HepG2 (cell line): ENCODE data around the gene CSN3. TPM values are rescaled to one million over a fixed set of nuclear protein-coding genes. Genes with fewer than 3 reads are reported as not detected.
"Not testable (repeated sequence)": the region's sequence is repeated elsewhere in the genome, so short reads cannot be mapped to it uniquely, and the experiment has no call there.

Experiments used
- ATAC-seq: fragments of 200-7000 bp; cut with Tn5 transposase; 3 replicates; pipeline ENCODE4 v1.9.1; 2020; ENCODE audit warnings: mild to moderate bottlenecking, moderate library complexity
- BruUV-seq: library from RNA; stranded (reverse); fragments of 400-500 nt; replicated peaks from 2 replicates; lab custom pipeline; 2021; lab: Mats Ljungman, UMichigan
- CTCF ChIA-PET: fragments of 300-600 bp; formaldehyde crosslinking; extraction: SDS; loops from one replicate; lab custom pipeline; 2021; ENCODE audit warnings: low total read pairs, inconsistent platforms, low intra/inter-chr PET ratio; lab: Yijun Ruan, JAX
- POLR2A ChIA-PET: fragments of 350-600 bp; sonication (Branson Sonifier 250); formaldehyde crosslinking; loops from one replicate; lab custom pipeline; 2020; ENCODE audit warnings: antibody characterized with exemption, inconsistent platforms; lab: Yijun Ruan, JAX
- DNase-seq: peaks from one replicate; pipeline ENCODE4 v3.0.0-alpha.2; 2015; ENCODE audit warnings: low spot score
- FAIRE-seq: peaks from 3 replicates; lab custom pipeline; 2011; peaks lifted over from hg19 to GRCh38; lab: Jason Lieb, UNC
- H2AFZ ChIP-seq: one replicate; pipeline ENCODE4 v1.6.1; 2011; ENCODE audit warnings: low read length, inconsistent platforms
- H3K27ac ChIP-seq: fragments of 300-600 bp; 3 replicates; pipeline ENCODE4 v1.8.0; 2011; ENCODE audit warnings: mixed run types, mild to moderate bottlenecking, mixed read lengths, low read length, inconsistent platforms; ENCODE audit not compliant: insufficient read depth; ENCODE audit errors: extremely low read length
- H3K27me3 ChIP-seq, 2 experiments: fragments of 200-600 bp in 1 of 2; 2 replicates in 1 of 2; 3 replicates in 1 of 2; pipeline versions ENCODE4 v1.6.0 to v1.8.0; 2011; ENCODE audit warnings: low read length in 2 of 2, mild to moderate bottlenecking in 2 of 2, moderate library complexity in 2 of 2, inconsistent platforms in 1 of 2; ENCODE audit not compliant: insufficient read depth in 2 of 2, control insufficient read depth in 1 of 2
- H3K36me3 ChIP-seq, 2 experiments: fragments of 200-600 bp in 1 of 2; replicated peaks in 1 of 2; 2 replicates in 1 of 2; 3 replicates in 1 of 2; pipeline versions ENCODE4 v1.5.1 to v1.8.0; 2011; ENCODE audit warnings: low read length in 2 of 2, inconsistent platforms in 1 of 2; ENCODE audit not compliant: insufficient read depth in 2 of 2, control insufficient read depth in 1 of 2
- H3K4me1 ChIP-seq: 2 replicates; pipeline ENCODE4 v1.5.1; 2012; ENCODE audit warnings: low read length, inconsistent platforms; ENCODE audit not compliant: insufficient read depth
- H3K4me2 ChIP-seq: 2 replicates; pipeline ENCODE4 v1.6.0; 2011; ENCODE audit warnings: low read depth, low read length, inconsistent platforms
- H3K4me3 ChIP-seq, 3 experiments: fragments of 200-600 bp in 1 of 3; sonication (generic), shearing (Covaris generic) in 1 of 3; replicated peaks in 1 of 3; 2 replicates each; pipeline ENCODE4 v1.5.1; 2011 to 2016; ENCODE audit warnings: low read length in 3 of 3, inconsistent platforms in 2 of 3, low read depth in 2 of 3, mild to moderate bottlenecking in 2 of 3, control low read depth in 1 of 3, mixed read lengths in 1 of 3; ENCODE audit not compliant: insufficient read depth in 1 of 3
- H3K79me2 ChIP-seq: one replicate; pipeline ENCODE4 v1.6.1; 2011; ENCODE audit warnings: low read length, inconsistent platforms; ENCODE audit not compliant: insufficient read depth
- H3K9ac ChIP-seq: 2 replicates; pipeline ENCODE4 v1.6.0; 2011; ENCODE audit warnings: mild to moderate bottlenecking, low read depth, low read length, inconsistent platforms; ENCODE audit not compliant: insufficient read depth
- H3K9me3 ChIP-seq: 2 replicates; pipeline ENCODE4 v1.5.1; 2012; ENCODE audit warnings: mild to moderate bottlenecking, low read length
- H4K20me1 ChIP-seq: 2 replicates; pipeline ENCODE4 v1.6.0; 2011; ENCODE audit warnings: inconsistent platforms, mild to moderate bottlenecking, low read length, moderate library complexity; ENCODE audit not compliant: insufficient read depth
- ADNP ChIP-seq: sonication (generic); formaldehyde crosslinking; IDR thresholded peaks from 2 replicates; pipeline ENCODE4 v1.4.0; 2020; ENCODE audit warnings: missing genetic modification reagents
- GFI1 ChIP-seq: sonication (generic); formaldehyde crosslinking; IDR thresholded peaks from 2 replicates; pipeline ENCODE4 v1.5.0; 2020; ENCODE audit warnings: missing genetic modification reagents, mild to moderate bottlenecking, borderline replicate concordance
- RFXAP ChIP-seq: sonication (generic); formaldehyde crosslinking; IDR thresholded peaks from 2 replicates; pipeline ENCODE4 v1.4.0; 2020; ENCODE audit warnings: missing genetic modification reagents, borderline replicate concordance
- SRSF9 ChIP-seq: fragments of 200-400 bp; formaldehyde crosslinking; IDR thresholded peaks from 2 replicates; pipeline ENCODE4 v1.6.1; 2018; ENCODE audit warnings: borderline replicate concordance, mild to moderate bottlenecking, low read depth, low read length; ENCODE audit not compliant: insufficient read depth, poor library complexity, severe bottlenecking
- TOE1 ChIP-seq: sonication (generic); formaldehyde crosslinking; IDR thresholded peaks from 2 replicates; pipeline ENCODE4 v1.4.0; 2020; ENCODE audit warnings: mild to moderate bottlenecking, missing genetic modification reagents
- ZNF142 ChIP-seq: sonication (generic); formaldehyde crosslinking; IDR thresholded peaks from 2 replicates; pipeline ENCODE4 v1.4.0; 2020; ENCODE audit warnings: missing genetic modification reagents
- WGBS: methylation state at CpG from one replicate; pipeline ENCODE4 v1.1.6; 2017; ENCODE audit warnings: low lambda C conversion rate; 5-methylcytosine and 5-hydroxymethylcytosine counted together
- in situ Hi-C: cut with HindIII; loops from 2 replicates; pipeline ENCODE4 v1.10.0; 2017; ENCODE audit warnings: low pct_unique_long_range_greater_than_20kb; ENCODE audit not compliant: extremely low pct_ligation_motif_present
- intact Hi-C: fragments of 100-400 bp; cut with micrococcal nuclease; formaldehyde crosslinking; loops from one replicate; pipeline ENCODE4 v1.10.0; 2022; ENCODE audit not compliant: unreplicated experiment
- polyA plus RNA-seq, 8 experiments: library from polyadenylated mRNA; depleted of rRNA in 3 of 8; stranded (reverse) in 7 of 8; unstranded in 1 of 8; fragments of >200 nt; fragmentation: Illumina TruSeq in 4 of 8; extraction: Trizol in 4 of 8; gene quantifications; 2 replicates each; pipeline versions ENCODE4 v1.2.1 to v1.2.3, GENCODE V29; 2011 to 2016; ENCODE audit warnings: low read depth in 4 of 8, missing spikeins in 1 of 8, mixed read lengths in 1 of 8; ENCODE audit not compliant: insufficient read depth in 1 of 8
- total RNA-seq, 5 experiments: library from RNA; depleted of rRNA; stranded (reverse); fragments of >200 nt; fragmentation: Illumina TruSeq; extraction: Trizol; gene quantifications; 2 replicates each; pipeline ENCODE4 v1.2.3, GENCODE V29; 2016; ENCODE audit warnings: low read depth in 1 of 5

The CSN3 gene
- total and polyA plus RNA-seq, 2 of the 13 experiments (the other 11 are each of a cell fraction or from before 2014, with no cell fraction given), result not detected

- ATAC-seq, intact Hi-C loops, DNase-seq, in situ Hi-C loops, POLR2A ChIA-PET, H3K9me3 ChIP-seq, H3K4me3 ChIP-seq, H3K27ac ChIP-seq, CTCF ChIA-PET, H3K36me3 ChIP-seq, H3K4me2 ChIP-seq, H3K27me3 ChIP-seq, H2AFZ ChIP-seq, H3K4me1 ChIP-seq, BruUV-seq, H3K9ac ChIP-seq, H4K20me1 ChIP-seq, H3K79me2 ChIP-seq, FAIRE-seq: not testable (repeated sequence)
- 100% methylated on average over 3 of the region's 3 CpGs for WGBS
Observed at GRCh38 chr4:70221389-70221788, 21.0 kb upstream of the CSN3 start.

- H3K9me3 ChIP-seq, H4K20me1 ChIP-seq, BruUV-seq, H3K27me3 ChIP-seq, H3K4me3 ChIP-seq, in situ Hi-C loops, DNase-seq, H3K4me2 ChIP-seq, CTCF ChIA-PET, POLR2A ChIA-PET, H3K4me1 ChIP-seq, H2AFZ ChIP-seq, H3K9ac ChIP-seq, ATAC-seq, intact Hi-C loops, H3K27ac ChIP-seq, H3K36me3 ChIP-seq, H3K79me2 ChIP-seq: not testable (repeated sequence)
- peak; percentile 8 for FAIRE-seq
Observed at GRCh38 chr4:70221818-70222217, 20.6 kb upstream of the CSN3 start.

- 71% methylated on average over 2 of the region's 2 CpGs for WGBS
- Histone ChIP-seq H3K36me3 (no peaks in the 10 kb centered on the region), H4K20me1 (no peaks in the 10 kb centered on the region), H3K27ac (no peak within 1 kb of the TSS), H3K4me3 (no peak within 1 kb of the TSS), H3K79me2 (no peaks in the 10 kb centered on the region), H3K27me3 (no peaks in the 10 kb centered on the region), H3K4me2 (no peak within 1 kb of the TSS), H3K9ac (no peak within 1 kb of the TSS), H3K4me1 (no peaks in the 10 kb centered on the region), H3K9me3 (no peaks in the 10 kb centered on the region), H2AFZ (no peak within 1 kb of the TSS)
- DNase-seq, result no peak
- ChIA-PET CTCF (no interaction called here), POLR2A (no interaction called here)
- BruUV-seq, result no TSS peak
- FAIRE-seq, result no peak
- in situ Hi-C loops (no loop called here), intact Hi-C loops (no loop called here)
- ATAC-seq, result no peak
- TF ChIP-seq ZNF142 (CRISPR knock-in tag) (no peak), TOE1 (no peak), ADNP (CRISPR knock-in tag) (no peak), GFI1 (no peak), RFXAP (CRISPR knock-in tag) (no peak), SRSF9 (no peak)
Observed at GRCh38 chr4:70225824-70226223, 16.6 kb upstream of the CSN3 start, which contains the start of gene FDCSP. FDCSP (plus strand) TSS chr4:70226124; CDS start chr4:70231195, 5,071 bp downstream.
